PFSK-1 (cell line): ENCODE measurements around the gene CSF2.

ENCODE experiments used
- FOXP2 ChIP-seq: optimal IDR thresholded peaks from 2 replicates; pipeline ENCODE3; 2011; ENCODE audit warnings: borderline replicate concordance, control low read depth, inconsistent platforms; ENCODE audit not compliant: insufficient read depth; ENCODE audit errors: extremely low read length, extremely low read depth
- POLR2AphosphoS5 ChIP-seq: IDR thresholded peaks from 2 replicates; pipeline ENCODE4 v1.6.1; 2012; ENCODE audit warnings: low read depth, mild to moderate bottlenecking, control low read depth, low read length, moderate library complexity
- REST ChIP-seq, 2 experiments: IDR thresholded peaks; 2 replicates each; pipeline versions ENCODE4 v1.6.1 to v1.8.0; 2011 to 2012; ENCODE audit warnings: low read depth in 2 of 2, low read length in 2 of 2, control low read depth in 1 of 2, inconsistent platforms in 1 of 2, mild to moderate bottlenecking in 1 of 2, moderate library complexity in 1 of 2; ENCODE audit not compliant: insufficient read depth in 1 of 2
- SIN3A ChIP-seq: IDR thresholded peaks from 2 replicates; pipeline ENCODE4 v1.6.1; 2012; ENCODE audit warnings: mild to moderate bottlenecking, low read length, moderate library complexity, borderline replicate concordance; ENCODE audit not compliant: insufficient read depth
- TAF1 ChIP-seq: IDR thresholded peaks from 2 replicates; pipeline ENCODE4 v1.6.1; 2012; ENCODE audit warnings: low read length, control low read depth, borderline replicate concordance; ENCODE audit not compliant: insufficient read depth

Gene CSF2

GRCh38 chr5:132050136-132050535 is 23.5 kb upstream of the CSF2 start:
- no peak for TF ChIP-seq POLR2AphosphoS5
- no peak for TF ChIP-seq REST (IDR thresholded peaks at IDR 0.05; ENCODE audit: insufficient read depth in 1 of 2, low read depth in 2 of 2, low read length in 2 of 2)
- TF ChIP-seq FOXP2 = no peak
- no peak for TF ChIP-seq SIN3A
- no peak for TF ChIP-seq TAF1

GRCh38 chr5:132050661-132051552 is 22.7 kb upstream of the CSF2 start:
- TF ChIP-seq REST (IDR thresholded peaks at IDR 0.05; ENCODE audit: insufficient read depth in 1 of 2, low read depth in 2 of 2, low read length in 2 of 2) = no peak
- TF ChIP-seq TAF1 = no peak
- no peak for TF ChIP-seq SIN3A
- TF ChIP-seq POLR2AphosphoS5 = no peak
- no peak for TF ChIP-seq FOXP2

- TF ChIP-seq REST (IDR thresholded peaks at IDR 0.05; ENCODE audit: insufficient read depth in 1 of 2, low read depth in 2 of 2, low read length in 2 of 2) = no peak
Measured at GRCh38 chr5:132052520-132052919, 21.1 kb upstream of the CSF2 start.

- TF ChIP-seq FOXP2 (no peak), TAF1 (no peak), SIN3A (no peak)
Measured at GRCh38 chr5:132053483-132053882, 20.1 kb upstream of the CSF2 start.

- TF ChIP-seq REST (IDR thresholded peaks at IDR 0.05; ENCODE audit: insufficient read depth in 1 of 2, low read depth in 2 of 2, low read length in 2 of 2) = no peak
- TF ChIP-seq TAF1 = no peak
Measured at GRCh38 chr5:132054031-132054696, 19.4 kb upstream of the CSF2 start.
